GM18868 (cell line): ENCODE results near the gene ZNF74.

Experiments used
- ATAC-seq: cut with Tn5 transposase; IDR thresholded peaks from one replicate; pipeline ENCODE4 v1.9.1; 2021; ENCODE audit warnings: mild to moderate bottlenecking, moderate library complexity; ENCODE audit not compliant: unreplicated experiment

ZNF74 gene

DNA sequence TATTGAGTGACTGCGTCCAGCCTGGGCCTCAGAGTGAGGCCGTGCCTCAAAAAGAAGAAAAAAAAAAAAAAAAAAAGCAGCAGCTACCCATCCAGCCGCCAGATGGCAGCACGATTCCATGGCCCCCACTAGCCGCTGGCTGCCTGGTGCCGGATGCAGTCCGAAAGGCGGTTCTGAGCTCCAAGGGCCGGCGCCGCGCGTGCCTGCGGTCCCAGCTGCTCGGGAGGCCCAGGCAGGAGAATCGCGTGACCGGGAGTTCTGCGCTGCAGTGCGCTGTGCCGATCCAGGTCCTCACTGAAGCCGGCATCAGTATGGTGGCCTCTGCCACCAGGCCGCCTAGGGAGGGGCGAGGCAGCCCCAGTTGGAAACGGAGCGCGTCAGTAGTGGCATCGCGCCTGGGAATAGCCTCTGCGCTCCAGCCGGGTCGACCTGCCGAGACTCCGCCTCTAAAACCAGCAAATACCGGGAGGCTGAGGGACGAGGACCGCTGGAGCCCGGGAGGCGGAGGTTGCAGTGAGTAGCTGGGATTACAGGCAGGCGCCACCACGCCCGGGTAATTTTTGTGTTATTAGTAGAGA is 24.3 kb downstream of the ZNF74 start:
- ATAC-seq, result no peak

- ATAC-seq, result no peak
Measured at GRCh38 chr22:20419664-20419951, 25.7 kb downstream of the ZNF74 start.

- no peak for ATAC-seq
Measured at GRCh38 chr22:20420157-20420842, 26.3 kb downstream of the ZNF74 start.

- no peak for ATAC-seq
Measured at GRCh38 chr22:20421507-20421874, 27.5 kb downstream of the ZNF74 start.

- ATAC-seq, result no peak
Measured at GRCh38 chr22:20422271-20423007, 28.5 kb downstream of the ZNF74 start.

- no peak for ATAC-seq
Measured at GRCh38 chr22:20423008-20423905, 29.3 kb downstream of the ZNF74 start.

GRCh38 chr22:20423906-20424551 is 30.1 kb downstream of the ZNF74 start:
- no peak for ATAC-seq

- ATAC-seq, result no peak
Measured at GRCh38 chr22:20424568-20424931, 30.6 kb downstream of the ZNF74 start.

DNA sequence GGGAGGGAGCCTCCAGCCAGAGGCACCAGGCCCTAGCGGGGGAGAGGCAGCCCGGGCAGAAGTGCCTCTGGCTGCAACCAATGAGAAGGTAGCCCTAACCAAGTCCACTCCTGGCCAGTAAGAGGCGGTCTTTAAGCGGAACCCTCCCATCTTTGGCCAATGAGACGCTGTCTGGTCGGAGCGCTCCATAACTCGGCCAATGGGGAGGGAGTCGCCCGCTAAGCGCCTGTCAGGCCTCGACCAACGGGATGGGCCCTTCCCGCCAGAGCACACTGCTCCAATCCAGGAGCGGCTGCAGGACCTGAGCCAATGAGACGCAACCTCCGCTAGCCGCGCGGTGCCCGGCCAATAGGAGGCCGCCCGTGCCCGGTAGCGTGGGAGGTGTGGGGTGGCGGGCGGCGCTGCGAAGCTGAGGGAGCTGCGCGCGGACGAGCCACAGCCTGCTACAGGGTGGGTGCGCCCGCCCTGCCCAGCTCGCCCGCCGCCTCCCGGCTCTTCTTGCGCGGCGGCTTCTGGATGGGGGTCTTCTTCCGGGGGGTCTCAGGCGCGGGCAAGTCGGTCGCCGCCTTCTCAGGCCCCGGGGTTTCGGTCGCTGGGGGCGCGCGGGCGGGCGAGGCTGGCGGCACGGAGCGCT is 31.1 kb downstream of the ZNF74 start:
- ATAC-seq, result no peak

GRCh38 chr22:20425566-20426258 is 31.8 kb downstream of the ZNF74 start:
- no peak for ATAC-seq

DNA sequence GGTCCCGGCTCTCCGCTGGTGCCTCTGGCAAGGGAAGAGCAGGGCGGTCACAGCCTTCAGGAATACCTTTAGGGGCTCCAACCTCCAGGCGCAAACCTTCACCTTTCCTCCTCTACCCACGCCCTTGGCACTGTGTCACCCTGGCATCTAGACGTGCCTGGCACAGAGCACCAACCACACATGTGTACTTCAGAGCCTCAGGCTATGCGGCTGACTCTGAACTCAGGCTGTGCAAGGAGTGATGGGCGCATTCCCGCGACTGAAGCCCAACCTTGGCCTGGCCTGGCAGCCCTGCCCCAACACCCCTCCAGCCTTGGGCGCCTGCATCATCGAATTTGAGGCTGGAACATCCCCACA is 32.3 kb downstream of the ZNF74 start:
- ATAC-seq, result no peak

DNA sequence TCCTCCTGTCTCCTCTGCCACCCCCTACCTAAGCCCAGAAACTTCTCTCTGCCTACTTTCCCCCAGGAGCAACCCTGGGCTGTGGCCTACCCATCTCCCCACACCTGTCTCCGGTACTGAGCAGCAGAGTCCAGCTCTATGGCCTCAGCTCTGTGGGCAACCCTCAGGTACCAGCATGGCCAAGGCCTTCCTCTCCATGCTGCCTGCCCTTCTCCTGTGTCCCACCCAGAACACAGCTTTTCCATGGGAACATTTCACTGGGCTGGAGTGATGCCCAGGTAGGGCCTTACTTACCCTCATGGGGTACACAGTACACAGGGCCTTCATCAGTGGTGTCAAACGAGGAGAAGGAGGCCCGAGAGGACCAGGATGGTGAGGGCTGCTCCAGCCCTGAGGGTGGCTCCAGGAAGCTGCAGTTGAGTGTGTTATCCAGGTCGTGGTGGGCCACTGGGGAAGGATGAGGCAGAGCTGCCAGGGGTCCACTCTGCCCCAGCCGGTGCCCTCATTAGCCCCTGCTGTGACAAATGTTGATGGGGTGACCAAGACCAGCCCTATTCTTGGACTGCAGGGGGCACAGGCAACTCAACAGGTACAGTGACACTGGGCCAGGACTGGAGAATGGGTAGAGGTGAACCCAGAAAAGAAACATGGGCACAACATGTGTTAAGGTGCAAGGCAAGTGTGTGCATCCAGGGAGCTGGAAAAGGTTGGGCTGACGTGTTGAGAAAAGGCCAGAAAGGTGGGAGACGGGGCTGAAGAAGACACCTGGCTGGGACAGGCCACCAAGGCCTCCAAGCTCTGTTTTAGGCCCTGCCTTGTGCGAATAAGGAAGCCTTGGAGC is 33.4 kb downstream of the ZNF74 start:
- no peak for ATAC-seq

DNA sequence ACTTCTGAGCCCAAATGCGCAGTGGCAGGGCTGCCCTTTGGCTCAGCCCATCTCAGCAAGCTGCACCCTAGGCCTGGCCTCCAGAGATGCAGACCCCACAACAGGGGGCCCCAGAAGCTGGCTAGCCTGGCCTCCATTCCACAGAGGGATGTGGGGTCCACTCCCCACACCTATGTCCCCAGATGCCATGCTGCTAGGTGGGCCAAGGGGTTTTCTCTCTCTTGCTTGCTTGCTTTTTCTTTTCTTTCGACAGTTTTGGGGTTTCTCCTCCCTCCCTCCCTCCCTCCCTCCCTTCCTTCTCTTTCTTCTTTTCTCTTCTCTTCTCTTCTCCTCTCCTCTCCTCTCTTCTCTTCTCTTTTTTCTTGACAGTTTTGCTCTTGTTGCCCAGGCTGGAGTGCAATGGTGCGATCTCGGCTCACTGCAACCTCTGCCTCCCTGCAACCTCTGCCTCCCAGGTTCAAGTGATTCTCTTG is 34.0 kb downstream of the ZNF74 start:
- ATAC-seq, result no peak

DNA sequence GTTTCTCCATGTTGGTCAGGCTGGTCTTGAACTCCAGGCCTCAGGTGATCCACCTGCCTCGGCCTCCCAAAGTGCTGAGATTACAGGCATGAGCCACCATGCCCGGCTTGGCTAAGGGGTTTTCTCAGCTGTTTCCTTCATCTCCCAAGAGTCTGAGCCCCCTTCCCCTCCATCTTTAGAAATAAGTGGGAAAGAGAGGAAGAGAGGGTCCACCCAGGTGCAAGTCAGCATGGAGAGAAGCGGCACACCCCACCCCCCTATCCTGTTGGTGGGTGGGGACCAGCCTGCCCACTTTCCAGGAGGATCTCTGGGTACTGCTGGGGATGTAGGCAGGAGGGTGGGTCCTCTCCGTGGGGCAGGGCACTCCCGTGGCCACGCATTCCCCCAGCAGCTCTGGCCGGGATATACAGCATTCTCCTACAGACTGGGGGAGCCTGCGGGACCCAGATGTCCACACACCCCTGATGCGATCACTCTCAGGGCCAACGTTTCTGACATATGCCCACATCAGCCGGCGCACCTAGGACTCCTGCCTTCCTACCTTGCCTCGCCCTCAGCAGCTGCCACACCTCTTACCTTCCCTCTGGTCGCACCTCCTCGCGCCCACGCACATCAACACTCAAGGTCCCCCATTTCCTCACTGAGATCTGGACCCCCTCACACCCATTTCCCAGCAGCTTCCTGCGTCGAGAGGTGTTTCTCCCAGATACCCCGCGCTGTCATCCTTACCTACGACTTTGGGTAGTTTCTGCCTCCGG is 34.7 kb downstream of the ZNF74 start:
- ATAC-seq, result no peak

DNA sequence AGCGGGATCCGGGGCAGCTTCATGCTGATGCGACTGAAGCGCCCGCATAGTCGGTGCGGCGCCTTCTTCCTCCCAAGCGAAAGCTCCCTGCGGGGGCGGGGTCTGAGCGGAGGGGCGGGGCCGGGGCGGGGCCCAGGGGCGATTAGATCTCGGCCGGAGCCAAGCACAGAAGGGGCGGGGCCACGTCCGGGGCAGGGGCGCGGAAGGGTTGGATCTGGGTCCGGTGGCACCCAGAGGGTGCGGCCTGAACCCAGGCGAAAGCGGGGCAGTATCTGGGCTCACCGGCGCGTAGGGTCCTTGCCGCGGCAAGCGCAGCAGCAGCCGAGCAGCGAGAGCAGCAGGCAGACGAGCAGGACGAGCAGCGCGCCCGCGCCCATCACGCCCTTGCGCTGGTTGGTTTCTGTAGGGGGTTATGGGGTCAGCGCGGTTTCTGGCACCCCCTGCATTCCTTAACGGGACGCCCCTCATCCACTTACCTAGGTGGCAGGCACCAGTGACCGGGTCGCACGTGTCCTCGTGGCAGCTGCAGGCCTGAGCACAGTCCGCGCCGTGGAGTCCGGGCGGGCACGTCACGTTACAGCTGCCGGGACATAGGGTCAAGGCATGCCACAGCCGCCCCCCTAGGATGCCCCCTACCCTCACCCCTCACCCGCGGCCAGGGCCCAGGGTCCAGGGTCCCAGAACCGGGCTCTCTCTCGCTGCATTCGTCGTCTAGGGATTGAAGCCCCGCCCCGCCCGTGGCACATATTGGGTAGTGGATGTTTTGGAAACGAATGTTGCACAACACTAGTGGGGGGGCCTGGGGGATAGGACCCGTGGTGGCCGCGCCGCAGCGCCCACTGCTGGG is 35.5 kb downstream of the ZNF74 start:
- ATAC-seq, result no peak

DNA sequence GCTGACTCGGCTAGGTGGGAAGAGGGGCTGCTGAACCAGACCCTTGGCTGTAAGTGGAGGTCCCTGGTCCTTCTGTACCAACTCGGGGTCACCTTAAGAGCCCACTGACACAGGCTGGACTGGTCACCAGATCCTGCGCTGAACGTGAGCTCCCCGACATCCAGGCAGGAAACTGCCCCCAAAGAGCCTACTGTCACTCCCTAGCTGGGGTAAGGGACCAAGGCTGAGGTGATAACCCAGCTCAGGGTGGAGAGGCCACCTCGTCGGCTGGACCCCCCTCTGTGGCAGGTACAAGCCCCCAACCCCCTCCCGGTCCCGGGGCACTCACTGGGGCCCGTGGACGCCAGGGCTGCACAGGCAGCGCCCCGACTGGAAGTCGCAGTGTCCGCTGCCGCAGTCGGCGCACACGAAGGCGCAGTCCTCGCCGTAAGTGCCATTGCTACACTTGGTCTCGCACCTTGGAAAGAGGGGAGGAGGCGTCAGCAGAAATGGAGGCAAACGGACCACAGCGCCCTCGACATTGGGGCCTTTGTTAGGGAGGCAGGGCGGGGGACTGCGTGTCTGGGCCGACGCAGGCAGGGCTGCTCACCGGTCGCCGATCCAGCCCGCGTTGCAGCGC is 36.3 kb downstream of the ZNF74 start:
- no peak for ATAC-seq
